Esophagus muscularis mucosa (tissue), 4 donors: ENCODE data around the gene SOST. TPM values are rescaled to one million over a fixed set of nuclear protein-coding genes. Genes with fewer than 3 reads are reported as not detected.

Source experiments
- DNase-seq: peaks from one replicate; pipeline ENCODE4 v3.0.0-alpha.2; 2017; ENCODE audit errors: extremely low spot score
- H3K27ac ChIP-seq, 4 donors: fragments of 200-600 bp; sonication (generic); replicated peaks in 1 of 4; 1 replicate in 3 of 4; 2 replicates in 1 of 4; pipeline ENCODE4 v1.5.1; 2016 to 2019; ENCODE audit warnings: mild to moderate bottlenecking in 1 of 4
- H3K27me3 ChIP-seq, 4 donors: fragments of 200-600 bp; sonication (generic); one replicate each; pipeline versions ENCODE4 v1.5.1 to v1.6.0; 2016 to 2019
- H3K36me3 ChIP-seq, 4 donors: fragments of 200-600 bp; sonication (generic); one replicate each; pipeline ENCODE4 v1.5.1; 2016 to 2019
- H3K4me1 ChIP-seq, 4 donors: fragments of 200-600 bp; sonication (generic); one replicate each; pipeline ENCODE4 v1.5.1; 2016 to 2019
- H3K4me3 ChIP-seq, 4 donors: fragments of 200-600 bp; sonication (generic); 1 replicate in 2 of 4; 2 replicates in 2 of 4; pipeline ENCODE4 v1.5.1; 2016 to 2019; ENCODE audit warnings: mild to moderate bottlenecking in 4 of 4, moderate library complexity in 1 of 4
- H3K9me3 ChIP-seq, 4 donors: fragments of 200-600 bp; sonication (generic); 1 replicate in 3 of 4; 2 replicates in 1 of 4; pipeline ENCODE4 v1.5.1; 2016 to 2019
- CTCF ChIP-seq, 3 experiments: fragments of 200-600 bp in 2 of 3; fragments of 450-650 bp in 1 of 3; sonication (generic) in 2 of 3; IDR thresholded peaks; one replicate each; pipeline ENCODE4 v1.5.1; 2017 to 2019; ENCODE audit warnings: antibody characterized with exemption in 3 of 3, mild to moderate bottlenecking in 2 of 3, moderate library complexity in 1 of 3
- EP300 ChIP-seq: sonication (generic); formaldehyde crosslinking; IDR thresholded peaks from one replicate; pipeline ENCODE4 v1.6.1; 2017; ENCODE audit warnings: antibody characterized with exemption
- POLR2A ChIP-seq: fragments of 450-650 bp; IDR thresholded peaks from one replicate; pipeline ENCODE4 v1.6.1; 2017; ENCODE audit warnings: antibody characterized with exemption, moderate library complexity, mild to moderate bottlenecking, low read depth
- POLR2AphosphoS5 ChIP-seq, 2 donors: sonication (generic); formaldehyde crosslinking; IDR thresholded peaks; one replicate each; pipeline ENCODE4 v1.6.1; 2017; ENCODE audit warnings: antibody characterized with exemption in 2 of 2
- WGBS: methylation state at CpG from one replicate; pipeline ENCODE4 v1.1.5; 2018; 5-methylcytosine and 5-hydroxymethylcytosine counted together
- intact Hi-C: fragments of 100-400 bp; cut with DNase I; formaldehyde crosslinking; loops from one replicate; pipeline ENCODE4 v1.15.1; 2023
- total RNA-seq, 4 donors: library from RNA; depleted of rRNA; stranded (reverse); fragments of >200 nt; gene quantifications; one replicate each; pipeline versions ENCODE4 v1.1.0 to v1.2.1, GENCODE V29; 2016

The SOST gene
- not detected for total RNA-seq

- intact Hi-C loops: no loop called here
- H3K27ac ChIP-seq: no peak within 1 kb of the TSS
- H3K4me1 ChIP-seq: peaks cover 9 to 17% (median 17%) of the 10 kb centered on the region in 4 donors
- H3K36me3 ChIP-seq: no peaks in the 10 kb centered on the region
- WGBS: 93% methylated on average over 16 of the region's 24 CpGs
- TF ChIP-seq POLR2A: no peak
- TF ChIP-seq CTCF (IDR thresholded peaks at IDR 0.05): no peak
- no peak for TF ChIP-seq POLR2AphosphoS5 (IDR thresholded peaks at IDR 0.05)
- no peak for TF ChIP-seq EP300
- no peak for DNase-seq
- no peak within 1 kb of the TSS for H3K4me3 ChIP-seq
- peaks cover 0 to 52% (median 12%) of the 10 kb centered on the region in 4 donors for H3K27me3 ChIP-seq
- H3K9me3 ChIP-seq: no peaks in the 10 kb centered on the region
Measured at GRCh38 chr17:43758497-43759174, at the start of gene SOST. Gene SOST, minus strand, starts transcription at chr17:43758791. Its CDS starts 50 bp downstream, at chr17:43758741.

DNA sequence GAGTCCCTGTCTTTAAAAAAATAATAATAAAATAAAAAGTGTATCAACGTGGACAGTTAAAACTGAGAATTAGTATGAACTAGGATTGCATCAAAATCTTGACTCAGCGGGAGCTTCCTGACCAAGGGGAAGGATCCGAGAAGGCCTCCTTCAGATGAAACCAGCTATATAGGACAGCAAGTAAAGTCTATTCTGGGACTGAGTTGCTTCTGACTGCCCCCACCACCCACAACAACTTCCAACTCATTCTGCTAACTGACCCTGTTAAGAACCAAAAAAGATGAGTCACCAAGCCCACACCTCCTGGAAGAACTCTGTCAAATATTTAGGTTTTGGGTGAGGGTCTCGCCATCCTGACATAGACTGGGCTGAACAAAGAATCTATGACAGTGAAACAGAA, 49.5 kb upstream of the SOST start:
- TF ChIP-seq POLR2AphosphoS5 (IDR thresholded peaks at IDR 0.05) (no peak), EP300 (no peak), POLR2A (no peak), CTCF (IDR thresholded peaks at IDR 0.05) (no peak)
- Histone ChIP-seq H3K9me3 (no peaks in the 10 kb centered on the region), H3K27ac (no peak overlapping the region), H3K4me3 (no peak overlapping the region), H3K27me3 (no peaks in the 10 kb centered on the region), H3K36me3 (peaks cover 5 to 85% (median 47%) of the 10 kb centered on the region in 4 donors), H3K4me1 (no peaks in the 10 kb centered on the region)
- 89% methylated on average over 4 of the region's 4 CpGs for WGBS
- DNase-seq: no peak
- intact Hi-C loops: no loop called here

- no peak for TF ChIP-seq POLR2AphosphoS5 (IDR thresholded peaks at IDR 0.05)
- TF ChIP-seq CTCF (IDR thresholded peaks at IDR 0.05): no peak
- peaks cover 5 to 81% (median 45%) of the 10 kb centered on the region in 4 donors for H3K36me3 ChIP-seq
- intact Hi-C loops: no loop called here
Measured at GRCh38 chr17:43805117-43805516, 46.5 kb upstream of the SOST start.

DNA sequence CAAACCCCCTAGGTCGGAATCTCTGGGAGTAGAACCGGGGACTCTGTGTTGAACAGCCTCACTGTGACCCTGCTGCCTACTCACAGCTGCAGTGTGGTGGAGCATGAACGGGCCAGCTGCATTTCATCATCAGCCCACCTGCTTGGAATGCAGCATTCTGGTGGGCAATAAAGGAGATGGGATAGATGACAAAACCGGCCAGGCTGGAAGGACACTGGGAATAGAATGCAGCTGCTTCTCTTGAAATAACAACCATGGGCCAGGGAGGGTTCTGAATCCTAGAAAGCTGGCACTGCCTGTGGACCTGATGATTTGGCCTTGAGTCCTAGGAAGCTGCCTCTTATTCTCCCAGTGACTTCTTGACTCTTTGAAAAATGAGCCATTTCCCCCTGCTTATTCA, 45.2 kb upstream of the SOST start:
- intact Hi-C loops: no loop called here
- Histone ChIP-seq H3K4me3 (no peak overlapping the region), H3K9me3 (no peaks in the 10 kb centered on the region), H3K4me1 (no peaks in the 10 kb centered on the region), H3K27ac (no peak overlapping the region), H3K36me3 (peaks cover 5 to 67% (median 38%) of the 10 kb centered on the region in 4 donors), H3K27me3 (no peaks in the 10 kb centered on the region)
- TF ChIP-seq POLR2A (no peak), EP300 (no peak), CTCF (IDR thresholded peaks at IDR 0.05) (no peak), POLR2AphosphoS5 (IDR thresholded peaks at IDR 0.05) (no peak)
- DNase-seq: no peak
- WGBS: 51% methylated on average over 2 of the region's 4 CpGs

More at GRCh38 chr17:43805117-43805516, 46.5 kb upstream of the SOST start:
- Histone ChIP-seq H3K27me3 (no peaks in the 10 kb centered on the region), H3K4me3 (no peak overlapping the region), H3K4me1 (no peaks in the 10 kb centered on the region), H3K9me3 (no peaks in the 10 kb centered on the region), H3K27ac (no peak overlapping the region)
- no peak for DNase-seq

DNA sequence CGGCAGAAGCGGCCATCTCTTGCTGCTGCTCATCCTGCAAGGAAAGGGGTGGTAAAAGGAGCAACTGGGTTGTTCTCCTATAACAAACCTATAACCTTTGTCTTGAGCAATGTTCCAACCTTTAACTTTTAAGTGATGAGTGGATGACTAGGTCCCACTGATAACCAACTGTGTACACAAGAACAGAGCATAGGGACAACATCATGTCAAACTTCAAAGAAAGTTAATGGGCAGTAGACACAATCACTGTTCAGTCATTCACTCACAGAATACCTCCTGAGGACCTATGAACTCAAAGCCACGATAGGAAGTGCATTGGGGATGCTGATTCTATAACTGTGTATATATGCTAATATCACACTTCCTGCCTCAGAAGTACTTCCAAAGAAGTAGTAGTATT, 43.3 kb upstream of the SOST start:
- intact Hi-C loops: no loop called here
- Histone ChIP-seq H3K36me3 (peaks cover 0 to 48% (median 28%) of the 10 kb centered on the region in 4 donors), H3K27ac (no peak overlapping the region), H3K4me1 (no peaks in the 10 kb centered on the region), H3K4me3 (no peak overlapping the region), H3K9me3 (no peaks in the 10 kb centered on the region), H3K27me3 (peaks cover 0 to 6% (median 0%) of the 10 kb centered on the region in 4 donors)
- no peak for DNase-seq
- WGBS: 73% methylated on average over 3 of the region's 3 CpGs
- TF ChIP-seq POLR2AphosphoS5 (IDR thresholded peaks at IDR 0.05) (no peak), POLR2A (no peak), CTCF (IDR thresholded peaks at IDR 0.05) (no peak), EP300 (no peak)
